Stimulated activated CD8-positive, alpha-beta memory T cell treated with anti-CD3 and anti-CD28 coated beads, Interleukin-4, amount 100 ng/mL, for 1 hour (primary cell): Measurements from ENCODE around the gene CCM2.
"Not testable (repeated sequence)": the region's sequence is repeated elsewhere in the genome, so short reads cannot be mapped to it uniquely, and the experiment has no call there.

Source experiments
- DNase-seq, 2 donors: peaks; one replicate each; pipeline ENCODE4 v3.0.0-alpha.2; 2020; ENCODE audit warnings: low read depth in 2 of 2, low spot score in 1 of 2

CCM2 gene

DNA sequence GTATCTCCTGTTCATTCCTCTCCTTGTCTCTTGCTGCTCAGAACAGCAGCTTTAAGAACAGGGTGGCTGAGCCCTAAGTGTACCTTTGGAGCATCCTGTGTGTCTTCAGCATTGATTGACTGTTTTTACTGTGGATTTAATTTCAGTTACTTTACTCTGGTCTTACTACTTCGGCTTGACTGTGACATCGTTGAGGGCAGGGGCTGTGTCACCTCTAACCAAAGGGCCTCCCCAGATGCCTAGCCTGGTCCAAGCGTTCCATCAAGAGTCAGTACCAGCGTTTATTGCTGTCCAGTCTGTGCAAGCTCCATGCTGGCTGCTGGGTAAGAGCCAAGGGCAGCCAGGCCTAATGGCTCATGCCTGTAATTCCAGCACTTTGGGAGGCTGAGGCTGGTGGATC is 32.4 kb downstream of the CCM2 start:
- no peak for DNase-seq

DNA sequence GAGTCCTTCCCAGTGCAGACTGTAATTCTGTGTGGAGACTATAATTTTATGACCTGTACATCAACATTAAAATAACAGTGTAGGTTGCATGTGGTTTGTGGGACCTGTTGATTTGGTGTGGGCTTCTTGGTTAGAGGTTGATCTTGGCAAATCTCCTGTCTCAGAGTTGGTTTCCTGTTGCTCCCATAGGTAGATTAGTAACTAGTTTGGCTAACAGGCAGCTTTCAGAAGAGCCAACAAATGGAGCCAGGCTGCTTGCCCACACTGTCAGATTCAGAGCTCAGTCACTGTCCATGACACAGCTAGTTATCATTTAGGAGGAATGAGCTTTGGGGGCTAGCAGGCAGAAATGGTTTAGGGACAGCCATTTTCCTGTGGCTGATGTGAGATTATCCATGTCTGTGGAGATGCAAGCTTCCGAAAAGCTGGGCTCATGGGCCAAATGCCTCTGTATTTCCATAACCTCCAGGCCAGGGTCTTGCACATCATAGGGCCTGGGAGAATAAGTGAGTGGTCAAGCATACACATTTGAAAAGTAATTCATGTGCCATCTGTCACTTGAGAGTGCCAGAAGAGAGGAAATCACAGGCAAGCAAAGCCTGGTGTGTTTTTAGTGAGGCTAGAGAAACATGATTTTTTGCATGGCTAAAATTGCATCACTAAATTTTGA is 33.4 kb downstream of the CCM2 start:
- DNase-seq = no peak

GRCh38 chr7:45033931-45034290 is 33.9 kb downstream of the CCM2 start:
- no peak for DNase-seq

- not testable (repeated sequence) for DNase-seq
These were observed 34.7 kb downstream of the CCM2 start for GRCh38 chr7:45034710-45035109.

DNA sequence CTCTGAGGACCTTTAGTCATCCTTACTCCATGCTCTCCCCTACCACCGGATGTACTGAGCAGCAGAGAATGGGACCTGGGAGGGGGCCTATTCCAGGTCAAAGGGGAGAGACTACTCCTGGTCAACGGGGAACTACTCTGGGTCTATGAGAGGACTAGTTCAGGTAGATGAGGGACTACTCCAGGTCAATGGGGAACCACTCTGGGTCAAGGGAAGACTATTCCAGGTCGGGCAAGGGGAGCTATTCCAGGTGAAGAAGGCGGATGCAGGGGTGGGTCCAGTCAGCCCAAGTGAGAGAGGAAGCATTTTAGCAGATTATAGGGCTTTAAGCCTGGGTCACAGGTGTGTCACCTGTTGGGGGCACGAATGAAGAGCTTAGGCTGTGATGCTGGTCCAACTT is 35.4 kb downstream of the CCM2 start:
- DNase-seq = no peak

DNA sequence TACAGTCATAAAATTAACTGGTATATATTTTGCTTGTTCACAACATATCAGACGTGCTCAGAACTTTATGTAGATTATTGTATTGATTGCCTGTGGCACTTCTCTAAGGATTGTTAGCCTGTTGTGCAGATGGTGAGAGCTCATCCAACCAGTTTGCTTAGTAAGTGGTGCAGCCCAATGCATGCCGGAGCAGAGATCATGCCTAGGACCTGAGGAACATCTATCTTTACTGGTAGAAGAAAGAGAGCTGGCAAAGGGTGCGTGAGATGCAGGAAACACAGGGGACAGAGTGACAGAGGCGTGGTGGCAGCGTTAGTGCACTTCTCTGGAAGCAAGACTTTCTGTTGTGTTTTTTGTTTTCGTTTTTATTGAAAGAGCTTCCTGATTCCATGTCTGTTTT is 35.9 kb downstream of the CCM2 start:
- DNase-seq = no peak

- no peak for DNase-seq
These were observed 36.3 kb downstream of the CCM2 start for GRCh38 chr7:45036317-45036716.

DNA sequence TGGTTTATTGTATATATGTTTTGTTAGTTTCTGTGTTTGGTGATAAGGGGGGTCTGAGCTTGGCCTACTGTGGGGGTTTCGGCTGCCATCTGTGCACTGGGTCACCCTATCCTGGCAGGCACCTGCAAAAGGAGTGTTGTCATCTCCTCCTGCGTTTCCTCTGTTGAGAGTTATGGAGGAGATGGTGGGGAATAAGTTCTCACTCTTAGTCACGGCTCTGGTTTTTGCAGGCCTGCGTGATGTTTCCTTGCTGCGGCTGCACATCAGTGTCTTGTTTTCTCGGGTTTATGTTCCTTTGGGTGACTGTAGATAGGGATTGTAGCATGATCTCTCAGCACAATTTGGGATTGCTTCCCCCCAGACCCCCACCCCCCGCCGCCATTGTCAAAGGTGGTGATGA is 36.8 kb downstream of the CCM2 start:
- DNase-seq = no peak

DNA sequence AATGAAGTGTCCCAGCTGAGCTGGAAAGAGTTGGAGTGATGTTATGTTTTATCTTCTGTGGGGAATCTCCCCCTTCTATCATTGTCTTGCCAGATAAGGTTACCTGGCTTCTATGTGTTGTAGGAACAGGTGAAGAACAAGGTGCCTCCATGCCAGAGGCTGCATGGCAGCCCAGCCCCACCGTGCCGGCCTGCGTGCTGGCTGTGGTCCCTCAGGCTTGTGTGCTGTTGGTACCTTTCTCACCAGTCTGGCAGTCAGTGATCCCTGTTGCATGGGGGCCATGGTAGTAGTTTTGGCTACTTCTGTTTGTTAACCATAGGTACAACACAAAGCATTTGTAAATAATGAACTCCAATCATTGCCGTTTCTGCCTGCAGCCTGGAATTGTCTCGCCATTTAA is 37.9 kb downstream of the CCM2 start:
- DNase-seq = no peak

- DNase-seq = no peak
These were observed 39.1 kb downstream of the CCM2 start for GRCh38 chr7:45039106-45039505.

- DNase-seq = no peak
These were observed 44.3 kb downstream of the CCM2 start for GRCh38 chr7:45044338-45044737.

DNA sequence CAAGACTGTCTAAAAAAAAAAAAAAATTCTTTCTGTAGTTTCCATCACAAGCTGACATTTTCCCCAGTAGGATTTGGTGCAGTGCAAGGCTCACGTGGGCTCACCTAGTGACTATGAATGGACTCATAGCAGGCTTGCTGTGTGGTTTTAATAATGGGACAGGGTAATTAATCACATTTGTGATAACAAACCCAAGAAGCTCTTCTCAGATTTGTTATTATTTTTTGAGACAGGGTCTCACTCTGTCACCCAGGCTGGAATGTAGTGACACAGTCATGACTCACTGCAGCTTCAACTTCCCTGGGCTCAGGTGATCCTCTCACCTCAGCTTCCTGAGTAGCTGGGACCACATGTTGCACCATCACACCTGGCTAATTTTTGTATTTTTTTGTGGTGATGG is 48.7 kb downstream of the CCM2 start:
- DNase-seq = no peak

GRCh38 chr7:45050198-45050597 is 50.2 kb downstream of the CCM2 start:
- no peak for DNase-seq

DNA sequence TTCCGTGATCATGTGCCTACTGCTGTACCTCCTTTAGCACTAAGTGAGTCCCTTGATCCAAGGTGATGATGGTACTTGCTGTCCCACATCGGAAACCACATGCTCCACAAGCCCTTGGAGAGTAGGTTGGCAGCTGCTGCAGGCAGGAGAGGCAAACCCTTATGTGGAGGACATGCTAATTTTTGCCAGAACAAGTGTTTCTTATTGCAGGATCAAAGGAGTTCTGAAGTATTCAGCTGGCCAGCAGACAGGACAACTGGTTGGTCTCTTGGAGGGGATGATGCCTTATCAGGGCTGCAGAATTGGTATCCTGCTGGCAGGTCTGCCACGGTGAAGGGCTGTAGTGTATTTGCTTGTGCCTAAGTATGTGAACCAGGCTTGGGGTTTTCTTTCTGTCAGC is 52.0 kb downstream of the CCM2 start:
- no peak for DNase-seq

- DNase-seq = no peak
These were observed 53.4 kb downstream of the CCM2 start for GRCh38 chr7:45053401-45053800.

GRCh38 chr7:45053941-45054340 is 53.9 kb downstream of the CCM2 start:
- DNase-seq = no peak

DNA sequence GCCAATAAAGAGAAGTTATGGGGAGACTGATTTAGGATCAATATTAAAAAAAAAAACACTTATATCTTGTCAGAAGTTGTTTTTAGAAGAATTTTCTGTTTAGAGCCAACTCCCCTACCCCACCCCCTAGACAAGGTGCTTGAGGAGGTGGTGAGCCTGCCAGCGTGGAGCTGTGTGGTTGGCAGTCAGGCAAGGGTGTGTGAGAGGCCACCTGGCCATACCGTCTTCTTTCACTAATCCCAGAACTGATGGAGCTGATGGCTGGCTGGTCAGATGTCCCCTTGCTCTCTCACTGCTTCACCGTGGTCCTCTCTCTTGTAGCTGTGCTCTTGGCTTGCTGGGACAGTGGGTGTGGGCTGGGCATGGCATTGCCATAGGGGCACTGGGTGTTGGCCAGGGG is 54.4 kb downstream of the CCM2 start:
- DNase-seq = no peak

- no peak for DNase-seq
These were observed 55.0 kb downstream of the CCM2 start for GRCh38 chr7:45055016-45055415.

GRCh38 chr7:45055594-45056219 is 55.7 kb downstream of the CCM2 start:
- no peak for DNase-seq

DNA sequence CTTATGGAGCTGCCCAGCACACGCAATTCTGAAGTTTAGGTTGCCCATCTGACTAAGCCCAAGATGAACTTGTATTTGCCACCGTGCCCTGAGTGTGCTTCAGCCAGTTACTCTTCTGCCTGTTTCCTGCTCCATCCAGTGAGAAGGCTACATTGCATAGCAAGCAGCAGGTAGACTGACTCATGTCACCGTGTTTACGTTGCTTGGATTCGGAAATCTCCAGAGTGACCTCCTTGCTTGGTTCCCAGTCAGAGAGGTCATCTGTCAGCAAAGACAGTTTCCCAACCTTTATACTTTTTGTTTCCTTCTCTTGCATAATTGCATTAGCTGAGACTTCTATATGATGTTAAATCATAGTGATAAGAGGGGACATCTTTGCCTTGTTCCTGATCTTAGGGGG is 57.9 kb downstream of the CCM2 start:
- no peak for DNase-seq

DNA sequence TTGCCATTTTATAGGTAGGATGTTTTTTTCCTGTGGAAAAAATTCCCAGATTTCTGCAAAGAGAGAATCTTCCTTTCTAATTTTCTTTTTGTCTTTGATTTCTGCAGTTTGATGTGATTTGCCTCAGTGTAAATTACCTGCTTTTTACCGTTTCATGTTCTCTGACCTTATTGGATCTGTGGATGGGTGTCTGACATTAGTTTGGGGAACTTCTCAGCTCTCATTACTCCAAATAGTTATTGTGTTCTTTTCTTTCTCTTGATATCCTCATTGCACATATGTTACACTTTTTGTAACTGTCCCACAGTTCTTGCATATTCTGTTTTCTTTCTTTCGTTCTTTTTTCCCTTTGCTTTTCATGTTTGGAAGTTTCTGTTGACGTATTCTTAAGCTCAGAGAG is 60.3 kb downstream of the CCM2 start:
- no peak for DNase-seq

DNA sequence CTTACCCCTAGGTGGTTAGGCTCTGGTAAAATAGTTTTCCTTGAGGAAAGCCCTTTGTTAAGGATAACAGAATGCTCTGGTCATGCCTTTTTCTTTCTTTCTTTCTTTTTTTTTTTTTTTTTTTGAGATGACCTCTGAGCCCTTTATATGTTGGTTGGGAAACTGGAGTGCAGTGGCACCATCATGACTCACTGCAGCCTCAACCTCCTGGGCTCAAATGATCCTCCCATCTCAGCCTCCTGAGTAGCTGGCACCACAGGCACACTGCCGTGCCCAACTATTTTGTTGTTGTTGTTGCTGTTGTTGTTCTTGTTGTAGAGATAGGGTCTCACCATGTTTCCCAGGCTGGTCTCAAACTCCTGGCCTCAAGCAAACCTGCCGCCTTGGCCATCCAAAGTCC is 61.4 kb downstream of the CCM2 start:
- no peak for DNase-seq

- DNase-seq = no peak
These were observed 61.9 kb downstream of the CCM2 start for GRCh38 chr7:45061806-45062425.
